ENCODE results near the gene C12orf75.

GRCh38 chr12:105281694-105282049 is 48.8 kb upstream of the C12orf75 start:
- no peak for TF ChIP-seq CTCF (conservative IDR thresholded peaks at IDR 0.05; ENCODE audit: low read depth, low read length)
- no peak for TF ChIP-seq EZH2 (IDR thresholded peaks at IDR 0.05; ENCODE audit: borderline replicate concordance, low read depth, low read length, poor library complexity, severe bottlenecking)

Measured in A673 (cell line).